HG03045 (cell line): ENCODE data around the gene CNOT3.
"Not testable (repeated sequence)": the region's sequence is repeated elsewhere in the genome, so short reads cannot be mapped to it uniquely, and the experiment has no call there.

Experiments
- ATAC-seq: cut with Tn5 transposase; IDR thresholded peaks from one replicate; pipeline ENCODE4 v1.9.1; 2021; ENCODE audit warnings: mild to moderate bottlenecking, moderate library complexity; ENCODE audit not compliant: unreplicated experiment

Gene CNOT3

DNA sequence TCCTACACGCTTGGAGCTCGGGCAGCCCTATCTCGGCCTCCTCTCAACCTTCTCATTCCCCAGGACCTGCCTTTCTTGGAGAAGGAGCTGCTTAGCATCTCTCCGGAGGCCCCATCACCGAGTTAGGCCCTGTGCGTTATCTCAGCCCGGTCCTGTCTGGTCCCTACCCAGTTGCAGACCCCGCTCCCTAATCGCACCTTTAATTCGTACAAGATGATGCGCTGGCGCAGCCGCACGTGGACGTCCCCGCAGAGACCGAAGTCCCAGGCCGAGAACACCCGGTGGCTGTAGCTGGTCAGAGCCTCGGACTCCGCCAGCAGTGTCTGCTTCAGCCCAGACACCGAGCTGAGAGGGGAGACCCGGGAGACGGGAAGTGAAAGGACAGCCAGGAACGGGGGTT lies 27.7 kb downstream of the CNOT3 start:
- no peak for ATAC-seq

DNA sequence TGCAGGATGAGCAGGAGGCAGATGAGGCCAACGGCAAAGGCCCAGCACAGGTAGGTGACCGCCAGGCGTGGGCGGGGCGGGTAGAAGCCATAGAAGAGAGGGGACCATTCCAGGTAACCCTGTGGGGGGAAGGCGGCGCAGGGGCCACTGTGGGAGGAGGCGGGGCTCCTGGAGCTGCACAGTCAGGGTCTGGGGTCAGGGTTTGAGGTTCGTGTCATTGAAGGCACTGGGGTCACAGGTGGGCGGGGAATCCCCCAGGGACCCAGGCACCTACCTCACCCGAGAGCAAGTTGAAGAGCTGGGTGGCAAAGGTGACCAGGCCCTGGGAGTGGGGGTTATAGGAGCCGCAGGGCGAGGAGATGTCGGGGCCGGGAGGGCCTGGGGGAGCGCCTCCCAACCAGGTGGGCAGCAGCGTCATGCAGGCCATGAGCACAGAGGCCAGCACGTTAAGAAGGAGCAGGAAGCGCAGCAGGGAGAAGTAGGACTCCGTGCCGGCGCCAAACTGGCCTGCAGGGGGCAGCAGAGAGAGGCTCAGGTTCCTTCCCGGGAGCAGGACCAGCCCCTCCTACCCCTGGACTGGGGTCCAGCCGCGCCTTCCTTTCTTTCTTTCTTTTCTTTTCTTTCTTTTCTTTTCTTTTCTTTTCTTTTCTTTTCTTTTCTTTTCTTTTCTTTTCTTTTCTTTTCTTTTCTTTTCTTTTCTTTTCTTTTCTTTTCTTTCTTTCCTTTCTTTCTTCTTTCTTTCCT lies 30.8 kb downstream of the CNOT3 start:
- no peak for ATAC-seq

DNA sequence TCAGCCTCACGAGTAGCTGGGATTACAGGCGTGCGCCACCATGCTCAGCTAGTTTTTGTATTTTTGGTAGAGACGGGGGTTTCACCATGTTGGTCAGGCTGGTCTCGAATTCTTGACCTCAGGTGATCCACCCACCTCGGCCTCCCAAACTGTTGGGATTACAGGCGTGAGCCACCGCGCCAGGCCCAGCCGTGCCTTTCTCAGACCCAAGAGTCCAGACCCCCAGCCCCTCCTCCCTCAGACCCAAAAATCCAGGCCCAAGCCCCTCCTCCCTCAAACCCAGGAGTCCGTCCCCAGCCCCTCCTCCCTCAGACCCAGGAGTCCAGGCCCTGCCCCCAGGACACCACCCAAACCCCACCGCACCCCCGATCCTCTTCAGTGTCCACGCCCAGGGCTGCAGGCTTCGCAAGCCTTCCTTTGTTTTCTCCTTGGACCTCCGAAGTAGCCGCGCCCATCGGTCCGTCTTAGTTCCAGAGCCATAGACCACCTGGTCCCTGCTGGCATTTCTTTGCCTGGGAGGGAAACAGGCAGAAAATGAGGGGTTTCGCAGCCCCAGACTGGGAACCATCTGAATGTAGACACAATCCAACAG lies 31.7 kb downstream of the CNOT3 start:
- no peak for ATAC-seq

DNA sequence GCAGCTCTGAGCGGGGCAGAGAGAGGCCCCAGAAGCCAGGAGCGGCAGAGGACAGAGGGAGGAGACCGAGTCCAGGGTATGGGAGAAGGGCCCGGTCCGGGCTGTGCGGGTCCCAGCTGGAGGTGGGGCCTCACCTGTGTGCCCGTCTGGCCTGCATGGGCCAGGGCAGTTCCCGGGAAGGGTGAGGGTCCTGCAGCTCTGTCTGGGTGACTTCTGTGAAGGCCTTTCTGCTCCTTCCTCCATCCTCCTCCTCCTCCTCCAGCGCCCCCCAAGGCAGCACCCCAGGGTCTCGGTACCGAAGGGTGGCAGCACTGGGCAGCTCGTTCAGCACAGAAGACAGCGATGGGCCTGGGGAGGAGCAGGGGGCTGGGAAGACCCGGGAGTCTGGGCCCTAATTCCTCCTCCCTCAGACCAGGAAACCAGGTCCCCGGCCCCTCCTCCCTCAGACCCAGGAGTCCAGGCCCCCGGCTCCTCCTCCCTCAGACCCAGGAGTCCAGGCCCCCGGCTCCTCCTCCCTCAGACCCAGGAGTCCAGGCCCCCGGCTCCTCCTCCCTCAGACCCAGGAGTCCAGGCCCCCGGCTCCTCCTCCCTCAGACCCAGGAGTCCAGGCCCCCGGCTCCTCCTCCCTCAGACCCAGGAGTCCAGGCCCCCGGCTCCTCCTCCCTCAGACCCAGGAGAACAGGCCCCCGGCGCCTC lies 34.3 kb downstream of the CNOT3 start:
- not testable (repeated sequence) for ATAC-seq

DNA sequence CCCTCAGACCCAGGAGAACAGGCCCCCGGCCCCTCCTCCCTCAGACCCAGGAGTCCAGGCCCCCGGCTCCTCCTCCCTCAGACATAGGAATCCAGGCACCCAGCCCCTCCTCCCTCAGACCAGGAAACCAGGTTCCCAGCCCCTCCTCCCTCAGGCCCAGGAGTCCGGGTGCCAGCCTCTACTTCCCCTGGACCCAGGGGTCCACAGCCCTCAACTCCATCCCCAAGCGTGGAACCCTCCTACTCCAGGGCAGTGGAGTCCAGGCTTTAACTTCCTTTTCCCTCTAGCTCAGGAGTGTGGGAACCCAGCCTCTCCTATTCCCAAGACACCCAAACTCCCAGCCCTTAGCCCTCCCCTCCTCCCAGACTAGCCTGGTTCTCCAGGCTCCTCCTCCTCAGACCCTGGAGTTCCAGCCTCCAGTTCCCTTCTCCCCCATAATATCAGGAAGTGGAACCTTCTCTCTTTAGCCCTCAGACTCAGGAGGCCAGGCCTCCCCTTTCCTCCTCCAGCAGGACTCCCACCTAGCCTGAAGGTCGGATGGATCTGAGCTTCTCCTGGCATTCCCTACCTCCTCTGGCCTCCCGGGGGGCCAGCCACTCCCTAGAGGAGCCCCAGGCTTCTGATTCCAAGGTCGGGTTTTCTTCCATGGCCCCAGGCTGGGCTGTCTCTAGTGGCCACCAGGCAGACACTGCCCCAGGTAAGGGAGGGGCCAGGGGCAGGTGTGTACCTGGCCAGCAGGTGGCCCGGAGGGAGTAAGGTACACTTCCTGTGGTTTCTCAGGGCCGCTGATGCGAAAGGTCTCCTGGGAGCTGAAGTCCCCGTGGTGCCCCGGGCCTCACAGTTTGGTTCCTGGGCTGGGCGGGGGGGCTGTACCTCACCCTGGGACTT lies 35.2 kb downstream of the CNOT3 start, which contains the start of gene TMC4:
Gene TMC4, minus strand, starts transcription at position 690 of the 888 bp plus-strand sequence. Its CDS starts 43 bp downstream, at position 647.
- ATAC-seq, result no peak

DNA sequence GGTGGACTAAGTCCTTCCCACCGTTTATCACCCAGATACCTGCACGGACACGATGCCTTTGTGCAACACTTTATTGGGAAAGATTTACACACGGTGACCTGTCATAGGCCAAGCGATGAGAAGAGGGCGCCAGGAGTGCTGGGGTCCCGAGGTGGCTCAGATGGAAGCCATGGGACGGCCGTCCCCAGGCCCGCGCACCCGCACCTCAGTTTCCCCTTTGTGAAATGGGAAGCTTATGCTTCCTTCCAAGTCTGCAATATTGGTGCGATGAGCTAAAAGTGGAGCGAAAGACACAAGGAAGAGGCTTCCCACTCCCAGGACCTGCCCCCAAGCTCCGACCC lies 35.8 kb downstream of the CNOT3 start:
- ATAC-seq, result no peak

DNA sequence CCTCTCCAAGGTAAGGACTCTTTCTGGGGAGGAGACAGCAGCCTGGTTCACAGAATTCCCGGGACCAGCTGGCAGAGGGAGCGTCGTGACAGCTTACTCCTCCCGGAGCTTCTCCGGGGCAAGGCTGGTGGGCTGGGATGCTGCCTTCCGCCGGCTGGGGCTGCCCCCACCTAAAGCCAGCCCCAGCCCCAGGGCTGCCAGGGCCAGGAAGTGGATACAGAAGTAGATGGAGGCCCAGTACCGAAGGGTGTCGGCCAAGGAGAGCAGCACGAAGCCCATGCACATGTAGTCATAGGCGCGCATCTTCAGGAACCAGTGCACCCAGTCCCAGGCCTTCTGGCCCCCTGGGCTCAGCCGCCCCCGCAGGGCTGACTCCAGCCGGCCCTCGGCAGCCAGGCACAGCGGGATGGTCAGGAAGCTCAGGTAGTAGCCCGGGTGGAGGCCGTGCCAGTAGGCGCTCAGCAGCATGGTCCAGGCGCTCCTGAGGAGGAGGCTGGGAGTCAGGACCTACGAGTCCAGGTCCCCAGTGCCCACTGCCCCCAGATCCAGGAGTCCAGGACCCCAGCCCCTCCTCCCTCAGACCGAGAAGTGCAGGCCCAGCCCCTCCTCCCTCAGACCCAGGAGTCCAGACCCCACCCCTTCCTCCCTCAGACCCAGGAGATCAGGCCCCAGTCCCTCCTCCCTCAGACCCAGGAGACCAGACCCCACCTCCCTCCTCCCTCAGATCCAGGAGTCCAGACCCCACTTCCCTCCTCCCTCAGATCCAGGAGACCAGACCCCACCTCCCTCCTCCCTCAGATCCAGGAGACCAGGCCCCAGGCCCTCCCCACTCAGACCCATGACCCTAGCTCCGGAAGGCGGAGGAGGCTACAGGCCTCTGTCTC lies 36.6 kb downstream of the CNOT3 start:
- no peak for ATAC-seq

DNA sequence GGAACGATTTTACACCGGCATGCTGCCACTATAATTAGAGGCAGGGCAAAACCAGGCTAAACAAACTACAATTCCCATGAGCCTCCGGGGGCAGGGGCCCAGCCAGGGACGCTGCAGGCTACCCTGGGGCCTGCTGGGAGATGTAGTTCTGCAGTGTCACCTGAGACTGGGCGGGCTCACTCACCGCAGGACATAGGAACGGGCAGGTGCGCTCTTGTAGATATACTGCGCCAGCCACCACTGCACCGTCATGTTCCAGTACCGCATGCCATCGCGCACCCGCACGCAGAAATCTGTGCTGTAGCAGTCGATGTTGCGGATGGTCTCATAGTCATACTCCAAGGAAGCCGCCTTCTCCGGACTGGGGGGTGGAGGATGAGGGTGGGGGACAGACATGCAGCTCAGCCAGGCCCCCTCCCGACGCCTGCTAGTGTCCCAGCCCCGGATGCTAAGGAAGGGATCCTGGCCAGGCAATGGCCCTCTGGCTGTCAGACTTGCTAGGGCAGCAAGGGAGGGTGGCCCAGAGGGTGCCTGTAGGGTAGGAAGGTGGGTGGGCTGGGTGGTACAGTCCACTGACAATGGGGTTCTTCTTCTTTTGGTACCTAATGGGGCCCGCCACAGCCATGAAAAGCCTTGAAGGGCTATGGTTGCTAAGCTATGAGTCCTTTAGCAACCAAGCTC lies 41.2 kb downstream of the CNOT3 start:
- no peak for ATAC-seq

DNA sequence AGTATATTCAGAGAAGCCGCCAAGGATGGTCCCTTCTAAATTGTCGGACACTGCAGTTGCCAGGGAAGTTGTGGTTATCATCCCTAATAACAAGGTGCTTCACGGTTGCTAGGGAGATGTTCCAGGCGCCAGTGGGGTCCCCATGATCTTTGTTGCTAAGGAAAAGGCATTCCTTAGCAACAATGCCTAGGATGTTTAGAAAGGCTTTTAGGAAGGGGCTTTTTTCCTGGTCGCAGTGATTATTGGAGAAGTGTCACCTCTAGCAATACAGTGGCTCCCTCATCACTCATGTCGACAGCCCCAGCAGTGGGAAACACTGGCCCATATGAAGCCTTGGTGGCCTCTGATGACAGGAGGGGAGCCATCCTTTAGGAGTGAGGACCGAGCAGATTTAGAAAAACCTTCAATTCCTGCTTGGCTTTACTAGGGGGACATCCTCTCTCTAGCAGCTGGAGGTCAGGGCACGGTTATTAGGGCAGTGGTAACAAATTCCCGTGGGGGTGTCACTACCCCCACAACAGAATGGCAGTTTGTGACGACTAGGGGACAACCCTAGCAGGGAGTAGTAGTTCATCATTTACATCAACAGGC lies 41.8 kb downstream of the CNOT3 start:
- ATAC-seq, result no peak

DNA sequence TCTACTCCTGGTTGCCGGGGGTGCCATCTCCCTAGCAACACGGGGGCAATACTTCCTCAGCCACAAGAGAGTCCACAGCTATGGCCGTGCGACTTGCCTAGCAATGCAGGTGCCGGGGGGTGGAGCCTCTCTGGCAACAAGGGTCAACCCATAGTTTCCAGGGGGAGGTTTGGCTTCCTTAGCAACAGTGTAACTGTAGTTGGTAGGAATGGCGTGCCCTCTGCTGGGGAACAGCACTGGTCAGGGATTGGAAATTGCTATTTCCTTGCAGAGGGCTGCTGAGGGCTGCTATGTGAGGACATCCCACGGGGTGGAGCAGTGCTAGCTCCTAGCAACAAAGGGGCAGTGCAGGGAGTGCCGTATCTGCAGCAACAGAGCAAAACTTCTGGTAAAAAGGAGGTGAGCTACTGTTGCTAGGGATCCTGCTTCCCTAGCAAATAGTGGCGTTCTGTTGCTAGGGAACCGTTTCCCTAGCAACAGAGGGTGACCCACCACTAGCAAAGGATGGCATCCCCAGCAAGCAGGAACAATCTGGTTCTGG lies 42.4 kb downstream of the CNOT3 start:
- ATAC-seq, result no peak

DNA sequence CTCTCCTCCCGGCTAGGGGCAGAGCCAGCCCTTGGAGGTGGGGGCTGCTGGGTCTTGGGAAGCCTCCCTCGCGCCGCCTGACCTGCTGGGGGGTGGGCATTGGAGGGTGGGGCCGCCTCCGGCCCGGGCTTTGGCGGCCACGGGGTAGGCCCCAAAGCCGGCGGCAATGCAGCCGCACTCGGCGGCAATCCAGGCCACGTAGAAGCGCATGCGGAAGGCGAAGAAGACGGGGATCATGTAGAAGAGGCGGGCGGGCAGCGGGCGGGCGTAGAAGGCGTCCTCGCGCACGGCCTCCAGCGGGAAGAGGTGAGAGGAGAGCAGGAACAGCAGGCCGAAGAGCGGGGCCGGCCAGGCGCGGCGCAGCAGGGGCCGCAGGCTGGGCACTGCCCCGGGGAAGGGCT lies 43.1 kb downstream of the CNOT3 start:
- ATAC-seq, result no peak

DNA sequence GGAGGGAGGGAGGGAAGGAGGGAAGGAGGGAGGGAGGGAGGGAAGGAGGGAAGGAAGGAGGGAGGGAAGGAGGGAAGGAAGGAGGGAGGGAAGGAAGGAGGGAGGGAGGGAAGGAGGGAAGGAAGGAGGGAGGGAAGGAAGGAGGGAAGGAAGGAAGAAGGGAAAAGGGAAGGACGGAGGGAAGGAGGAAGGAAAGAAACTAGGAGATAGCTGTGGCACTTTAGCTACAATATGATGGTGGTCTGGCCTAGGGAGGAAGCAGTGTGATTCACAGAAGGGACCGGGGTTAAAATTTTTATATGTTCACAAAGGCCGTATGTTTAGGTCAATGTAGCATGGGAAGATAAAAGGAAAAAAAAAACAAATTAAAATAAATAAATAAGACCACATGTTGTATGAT lies 44.3 kb downstream of the CNOT3 start:
- ATAC-seq, result not testable (repeated sequence)

DNA sequence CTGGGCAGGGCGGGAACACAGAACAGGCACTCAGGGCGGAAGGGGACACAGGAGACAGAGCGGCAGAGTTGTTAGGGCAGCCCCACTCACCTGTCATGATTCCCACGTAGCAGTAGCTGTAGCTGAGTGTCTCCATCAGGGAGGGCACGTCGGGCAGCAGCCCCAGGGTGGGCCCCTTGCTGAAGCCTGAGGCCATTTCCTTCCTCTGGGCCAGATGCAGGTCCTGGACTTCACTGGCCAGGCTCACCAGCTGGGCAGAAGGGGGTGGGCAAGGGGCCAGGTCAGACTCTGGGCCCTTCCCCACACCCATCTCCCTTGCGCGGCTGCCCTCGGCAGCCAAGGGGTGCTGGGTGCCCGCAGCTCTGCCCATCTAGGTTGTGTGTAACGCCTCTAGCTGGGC lies 45.9 kb downstream of the CNOT3 start:
- ATAC-seq, result no peak

DNA sequence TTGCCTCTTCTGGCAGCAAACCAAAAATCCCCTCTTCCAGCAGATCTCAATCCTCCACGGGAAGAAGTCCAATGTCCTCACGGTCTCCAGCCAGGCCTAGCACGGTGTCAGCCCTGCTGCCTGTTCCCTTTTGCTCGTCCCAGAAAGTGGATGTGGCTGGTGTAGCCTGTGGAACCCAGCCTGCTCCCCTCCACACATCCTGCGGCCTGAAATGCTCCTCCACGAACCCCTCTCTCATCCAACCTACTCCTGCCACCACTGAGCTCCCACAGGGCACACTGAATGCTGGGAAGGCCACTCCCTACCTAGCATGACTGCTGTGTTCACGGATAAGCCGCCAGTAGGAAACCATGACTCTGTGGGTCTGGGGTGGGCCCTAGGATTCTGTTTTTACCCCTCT lies 48.8 kb downstream of the CNOT3 start:
- no peak for ATAC-seq

DNA sequence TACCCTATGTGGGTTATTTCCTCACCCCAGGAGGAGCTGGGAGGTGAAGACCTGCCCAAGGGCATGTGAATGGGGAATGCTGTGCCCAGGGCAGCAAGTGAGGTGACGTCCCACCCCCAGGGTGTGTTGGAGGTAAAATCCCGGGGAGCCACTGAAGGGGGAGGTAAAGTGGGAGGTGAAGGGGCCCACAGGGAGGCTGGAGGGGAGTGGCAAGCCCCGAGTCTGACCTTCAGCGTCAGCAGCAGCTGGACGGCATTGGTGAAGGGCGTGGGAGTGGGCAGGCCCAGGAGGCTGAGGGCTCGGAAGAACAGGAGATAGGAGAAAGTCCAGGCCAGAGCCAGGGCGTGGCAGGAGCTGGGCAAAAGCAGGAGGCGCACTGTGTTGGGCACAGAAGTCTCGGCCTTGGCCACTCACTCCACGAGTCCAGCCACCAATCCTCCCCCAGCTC lies 49.4 kb downstream of the CNOT3 start:
- no peak for ATAC-seq

DNA sequence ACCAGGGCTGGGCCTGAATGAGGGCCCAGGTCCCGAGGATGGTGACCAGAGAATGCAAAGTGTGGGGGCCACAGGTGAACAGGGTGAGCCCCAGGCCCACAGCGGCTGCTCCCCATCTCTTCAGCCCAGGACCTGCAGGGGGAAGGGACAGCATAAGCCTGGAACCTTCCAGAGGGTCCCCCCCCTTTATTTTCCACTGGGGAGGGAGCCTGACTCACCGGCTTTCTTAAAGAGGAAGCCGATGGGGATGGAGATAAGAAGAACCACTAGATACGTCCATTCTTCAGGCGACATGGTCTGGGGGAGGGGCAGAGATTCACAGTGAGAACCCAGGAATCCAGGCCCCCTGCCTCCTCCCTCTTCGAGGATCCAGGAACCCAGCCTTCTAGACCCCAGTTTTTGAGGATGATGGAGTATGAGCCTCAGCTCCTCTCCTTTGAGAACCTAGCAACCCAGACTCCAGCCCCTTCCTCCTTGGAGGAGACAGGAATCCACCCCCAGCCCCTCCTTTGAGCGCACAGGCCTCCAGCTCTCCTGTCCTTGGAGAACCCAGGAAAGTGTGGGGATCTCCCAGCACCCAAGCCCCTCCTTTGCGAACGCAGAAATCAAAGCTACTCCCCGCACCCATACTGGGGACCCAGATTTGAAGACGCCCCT lies 50.8 kb downstream of the CNOT3 start:
- no peak for ATAC-seq

DNA sequence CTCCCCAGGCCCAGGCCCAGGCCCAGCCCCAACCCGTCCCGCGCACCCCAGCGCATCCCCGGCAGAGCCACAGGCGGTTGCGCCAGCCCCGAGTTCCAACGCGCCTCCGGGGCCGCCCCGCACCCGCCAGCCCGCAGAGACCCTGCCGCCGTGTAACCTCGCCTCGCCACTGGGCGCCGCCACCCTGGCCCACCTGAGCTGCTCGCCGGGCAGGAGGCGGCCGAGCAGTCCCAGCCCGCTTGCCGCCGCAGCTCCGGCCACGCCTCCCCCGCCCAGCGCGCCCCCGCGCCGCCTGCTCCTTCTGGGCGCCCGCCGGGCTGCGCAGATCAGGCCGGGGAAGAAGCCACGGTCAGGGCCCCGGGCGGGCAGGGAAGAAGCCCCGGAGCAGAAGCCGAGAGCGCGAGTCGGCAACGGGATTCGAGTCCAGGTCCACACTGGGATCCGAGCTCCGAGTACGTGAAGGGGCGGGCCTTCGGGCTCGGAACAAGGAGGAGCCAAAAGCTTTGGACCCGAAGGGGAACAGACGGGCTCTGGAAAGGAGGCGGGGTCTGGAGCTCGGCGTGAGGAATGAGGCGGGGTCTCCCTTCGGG lies 51.7 kb downstream of the CNOT3 start, which contains the start of gene MBOAT7:
Gene MBOAT7, minus strand, starts transcription at position 436 of the 590 bp plus-strand sequence. CDS start 1,072 bp downstream, outside the sequence.
- ATAC-seq, result peak; percentile 22
